ENCODE measurements around the gene DNAJC10.

- TF ChIP-seq, protein P1, sequence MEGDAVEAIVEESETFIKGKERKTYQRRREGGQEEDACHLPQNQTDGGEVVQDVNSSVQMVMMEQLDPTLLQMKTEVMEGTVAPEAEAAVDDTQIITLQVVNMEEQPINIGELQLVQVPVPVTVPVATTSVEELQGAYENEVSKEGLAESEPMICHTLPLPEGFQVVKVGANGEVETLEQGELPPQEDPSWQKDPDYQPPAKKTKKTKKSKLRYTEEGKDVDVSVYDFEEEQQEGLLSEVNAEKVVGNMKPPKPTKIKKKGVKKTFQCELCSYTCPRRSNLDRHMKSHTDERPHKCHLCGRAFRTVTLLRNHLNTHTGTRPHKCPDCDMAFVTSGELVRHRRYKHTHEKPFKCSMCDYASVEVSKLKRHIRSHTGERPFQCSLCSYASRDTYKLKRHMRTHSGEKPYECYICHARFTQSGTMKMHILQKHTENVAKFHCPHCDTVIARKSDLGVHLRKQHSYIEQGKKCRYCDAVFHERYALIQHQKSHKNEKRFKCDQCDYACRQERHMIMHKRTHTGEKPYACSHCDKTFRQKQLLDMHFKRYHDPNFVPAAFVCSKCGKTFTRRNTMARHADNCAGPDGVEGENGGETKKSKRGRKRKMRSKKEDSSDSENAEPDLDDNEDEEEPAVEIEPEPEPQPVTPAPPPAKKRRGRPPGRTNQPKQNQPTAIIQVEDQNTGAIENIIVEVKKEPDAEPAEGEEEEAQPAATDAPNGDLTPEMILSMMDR (IDR thresholded peaks at IDR 0.05): no peak
- no peak for TF ChIP-seq POLR2A (IDR thresholded peaks at IDR 0.05)
These were observed 100.8 kb downstream of the DNAJC10 start for GRCh38 chr2:182816866-182817265.
